GM19438 (cell line): ENCODE data around the gene C22orf15.
A peak's percentile ranks its signal among the peaks of the same experiment; 100 is the strongest.

Source experiments
- ATAC-seq: cut with Tn5 transposase; IDR thresholded peaks from one replicate; pipeline ENCODE4 v1.9.1; 2021; ENCODE audit warnings: low read depth; ENCODE audit not compliant: unreplicated experiment

The C22orf15 gene

GRCh38 chr22:23750367-23750713, 12.4 kb upstream of the C22orf15 start:
- no peak for ATAC-seq

GRCh38 chr22:23750714-23751440, 11.9 kb upstream of the C22orf15 start, which contains the start of gene ZNF70:
TSS of gene ZNF70 (minus strand) at chr22:23751112. CDS start at chr22:23745140, 5,972 bp downstream.
- ATAC-seq: peak; percentile 68

GRCh38 chr22:23751441-23751996, 11.3 kb upstream of the C22orf15 start:
- no peak for ATAC-seq

GRCh38 chr22:23752090-23752691, 10.6 kb upstream of the C22orf15 start:
- no peak for ATAC-seq

- no peak for ATAC-seq
Measured at GRCh38 chr22:23752750-23753149, 10.0 kb upstream of the C22orf15 start.

GRCh38 chr22:23753385-23753784, 9.4 kb upstream of the C22orf15 start:
- no peak for ATAC-seq

GRCh38 chr22:23754220-23754919, 8.4 kb upstream of the C22orf15 start, which contains the start of gene VPREB3:
TSS of gene VPREB3 (minus strand) at chr22:23754425. CDS start at chr22:23754363, 62 bp downstream.
- no peak for ATAC-seq

GRCh38 chr22:23754980-23755636, 7.7 kb upstream of the C22orf15 start:
- ATAC-seq: no peak

GRCh38 chr22:23755711-23756110, 7.1 kb upstream of the C22orf15 start:
- no peak for ATAC-seq

- ATAC-seq: no peak
Measured at GRCh38 chr22:23756891-23757290, 5.9 kb upstream of the C22orf15 start.

- ATAC-seq: no peak
Measured at GRCh38 chr22:23759566-23759965, 3.2 kb upstream of the C22orf15 start.

GRCh38 chr22:23760056-23760455, 2.7 kb upstream of the C22orf15 start:
- no peak for ATAC-seq

GRCh38 chr22:23763579-23763945, 772 bp downstream of the C22orf15 start:
- ATAC-seq: no peak

GRCh38 chr22:23763954-23764353, 1.2 kb downstream of the C22orf15 start:
- ATAC-seq: no peak

GRCh38 chr22:23764899-23765881, 2.4 kb downstream of the C22orf15 start:
- no peak for ATAC-seq

- ATAC-seq: no peak
Measured at GRCh38 chr22:23767303-23767672, 4.5 kb downstream of the C22orf15 start.

- ATAC-seq: peak; percentile 41
Measured at GRCh38 chr22:23767673-23768548, 5.1 kb downstream of the C22orf15 start, which contains the start of gene CHCHD10. TSS of gene CHCHD10 (minus strand) at chr22:23767972. CDS start at chr22:23767874, 98 bp downstream.

GRCh38 chr22:23769321-23769965, 6.7 kb downstream of the C22orf15 start:
- ATAC-seq: no peak
